DOHH2 (cell line): Measurements from ENCODE around the gene DHRS2.

Source experiments
- CTCF ChIP-seq: fragments of 200-600 bp; sonication (generic); IDR thresholded peaks from one replicate; pipeline ENCODE4 v1.5.1; 2014; ENCODE audit warnings: antibody characterized with exemption, mild to moderate bottlenecking, low read depth, low read length; ENCODE audit not compliant: poor library complexity, severe bottlenecking
- EZH2phosphoT487 ChIP-seq: fragments of 200-600 bp; sonication (generic); IDR thresholded peaks from 2 replicates; pipeline ENCODE4 v1.6.1; 2017; ENCODE audit warnings: borderline replicate concordance, mild to moderate bottlenecking, antibody characterized with exemption, low read length, moderate library complexity, mixed read lengths

- TF ChIP-seq CTCF (no peak), EZH2phosphoT487 (no peak)
These were observed 7.5 kb downstream of the DHRS2 start for GRCh38 chr14:23643533-23644194.
